ENCODE data around the gene BRWD1. TPM values are rescaled to one million over a fixed set of nuclear protein-coding genes. Genes with fewer than 3 reads are reported as not detected.

BRWD1 gene
- total and polyA plus RNA-seq, 12 donors = 8.5 to 38.8 (median 34.1) TPM

GRCh38 chr21:39317134-39318090 is 4.0 kb upstream of the BRWD1 start:
- DNase-seq (no peak), ATAC-seq (no peak)
- Histone ChIP-seq H3K4me1 (peaks cover 0 to 31% (median 16%) of the 10 kb centered on the region in 9 donors), H3K36me3 (no peaks in the 10 kb centered on the region), H3K9me3 (no peaks in the 10 kb centered on the region), H3K27ac (peak overlapping the region in 2 of 10 donors; percentile 11 to 49), H3K4me3 (no peak overlapping the region), H3K27me3 (no peaks in the 10 kb centered on the region)
- WGBS, 2 donors = 57 to 68% methylated on average over 11 of the region's 11 CpGs
- intact Hi-C loops (cut with DNase I) = loop anchor here in 3 of 10 donors (10.0 kb wide), 2 partner anchors 67 to 127 kb away; partner anchors contain the start of gene LCA5L (in 2 of the 3)
- no peak for TF ChIP-seq CTCF (IDR thresholded peaks at IDR 0.05)

GRCh38 chr21:39316729-39317128 is 3.3 kb upstream of the BRWD1 start:
- 86 to 91% methylated on average over 6 of the region's 6 CpGs for WGBS, 2 donors
- ATAC-seq (no peak), DNase-seq (no peak)
- TF ChIP-seq CTCF (IDR thresholded peaks at IDR 0.05) = no peak
- intact Hi-C loops (cut with DNase I) = loop anchor here in 3 of 10 donors (10.0 kb wide), 2 partner anchors 68 to 128 kb away; partner anchors contain the start of gene LCA5L (in 2 of the 3)
- Histone ChIP-seq H3K27me3 (no peaks in the 10 kb centered on the region), H3K27ac (peak overlapping the region in 2 of 10 donors; percentile 11 to 49), H3K4me3 (no peak overlapping the region), H3K9me3 (no peaks in the 10 kb centered on the region), H3K36me3 (peaks cover 0 to 3% (median 0%) of the 10 kb centered on the region in 9 donors), H3K4me1 (peaks cover 4 to 36% (median 21%) of the 10 kb centered on the region in 9 donors)

- no peaks in the 10 kb centered on the region for H3K27me3 ChIP-seq
- ATAC-seq (no peak), DNase-seq (no peak)
- H3K36me3 ChIP-seq = peaks cover 0 to 12% (median 6%) of the 10 kb centered on the region in 9 donors
- no peaks in the 10 kb centered on the region for H3K9me3 ChIP-seq
- no peak overlapping the region for H3K4me3 ChIP-seq
- 81 to 82% methylated on average over 9 of the region's 9 CpGs for WGBS, 2 donors
- H3K27ac ChIP-seq = peak overlapping the region in 1 of 10 donors; percentile 97
- H3K4me1 ChIP-seq = peaks cover 4 to 45% (median 28%) of the 10 kb centered on the region in 9 donors
- no peak for TF ChIP-seq CTCF (IDR thresholded peaks at IDR 0.05)
- intact Hi-C loops (cut with DNase I) = loop anchor here in 5 of 10 donors (2.0 to 10.0 kb wide), 3 partner anchors 33 to 129 kb away; partner anchors contain the start of genes HMGN1 (in 2 of the 5) and LCA5L (in 2 of the 5)
Measured at GRCh38 chr21:39315603-39316445, 2.4 kb upstream of the BRWD1 start.
